Kidney epithelial cell (primary cell): Measurements from ENCODE around the gene PRDM7. TPM values are rescaled to one million over a fixed set of nuclear protein-coding genes. Genes with fewer than 3 reads are reported as not detected.

Source experiments
- DNase-seq: peaks from one replicate; pipeline ENCODE4 v3.0.0-alpha.2; 2010; ENCODE audit warnings: low read depth
- H3K27me3 ChIP-seq: 2 replicates; pipeline ENCODE4 v1.6.0; 2011; ENCODE audit warnings: low read length; ENCODE audit not compliant: control insufficient read depth, insufficient read depth
- H3K36me3 ChIP-seq: 2 replicates; pipeline ENCODE4 v1.5.1; 2011; ENCODE audit warnings: low read length; ENCODE audit not compliant: control insufficient read depth, insufficient read depth
- H3K4me3 ChIP-seq: 2 replicates; pipeline ENCODE4 v1.5.1; 2011; ENCODE audit warnings: low read depth, mild to moderate bottlenecking, control low read depth, low read length
- CTCF ChIP-seq: IDR thresholded peaks from 2 replicates; pipeline ENCODE4 v1.5.1; 2011; ENCODE audit warnings: mild to moderate bottlenecking, moderate library complexity, low read length, control low read depth, inconsistent platforms; ENCODE audit not compliant: insufficient read depth, poor library complexity, severe bottlenecking
- total RNA-seq: library from RNA; depleted of rRNA; stranded (reverse); fragments of >200 nt; gene quantifications from 2 replicates; pipeline ENCODE4 v1.2.3, GENCODE V29; 2015

PRDM7 gene
- total RNA-seq, 1 donor from 2014 or later = not detected

GRCh38 chr16:90034504-90034903, 42.6 kb downstream of the PRDM7 start:
- no peak for TF ChIP-seq CTCF
- Histone ChIP-seq H3K36me3 (peaks cover 5% of the 10 kb centered on the region), H3K4me3 (no peak overlapping the region), H3K27me3 (no peaks in the 10 kb centered on the region)
- DNase-seq = no peak

DNA sequence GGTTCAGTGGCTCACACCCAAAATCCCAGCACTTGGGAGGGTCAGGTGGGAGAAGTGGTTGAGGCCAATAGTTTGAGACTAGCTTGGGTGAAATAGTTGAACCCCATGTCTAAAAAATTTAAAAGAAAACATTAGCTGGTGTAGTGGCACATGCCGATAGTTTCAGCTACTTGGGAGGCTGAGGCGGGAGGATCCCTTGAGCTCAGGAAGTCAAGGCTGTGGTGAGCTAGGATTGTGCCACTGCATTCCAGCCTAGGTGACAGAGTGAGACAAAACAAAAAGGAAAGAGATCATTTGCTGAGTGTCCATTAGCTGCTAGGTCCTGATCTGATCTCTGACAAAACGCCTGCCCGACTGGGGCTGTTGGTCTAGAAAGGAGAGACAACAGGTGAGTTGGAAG, 43.7 kb downstream of the PRDM7 start:
- Histone ChIP-seq H3K4me3 (no peak overlapping the region), H3K27me3 (no peaks in the 10 kb centered on the region), H3K36me3 (peaks cover 3% of the 10 kb centered on the region)
- TF ChIP-seq CTCF = no peak
- no peak for DNase-seq

GRCh38 chr16:90032674-90033331, 44.3 kb downstream of the PRDM7 start:
- no peak for DNase-seq
- TF ChIP-seq CTCF = no peak
- peaks cover 3% of the 10 kb centered on the region for H3K36me3 ChIP-seq
- H3K27me3 ChIP-seq = no peaks in the 10 kb centered on the region
- H3K4me3 ChIP-seq = no peak overlapping the region

DNA sequence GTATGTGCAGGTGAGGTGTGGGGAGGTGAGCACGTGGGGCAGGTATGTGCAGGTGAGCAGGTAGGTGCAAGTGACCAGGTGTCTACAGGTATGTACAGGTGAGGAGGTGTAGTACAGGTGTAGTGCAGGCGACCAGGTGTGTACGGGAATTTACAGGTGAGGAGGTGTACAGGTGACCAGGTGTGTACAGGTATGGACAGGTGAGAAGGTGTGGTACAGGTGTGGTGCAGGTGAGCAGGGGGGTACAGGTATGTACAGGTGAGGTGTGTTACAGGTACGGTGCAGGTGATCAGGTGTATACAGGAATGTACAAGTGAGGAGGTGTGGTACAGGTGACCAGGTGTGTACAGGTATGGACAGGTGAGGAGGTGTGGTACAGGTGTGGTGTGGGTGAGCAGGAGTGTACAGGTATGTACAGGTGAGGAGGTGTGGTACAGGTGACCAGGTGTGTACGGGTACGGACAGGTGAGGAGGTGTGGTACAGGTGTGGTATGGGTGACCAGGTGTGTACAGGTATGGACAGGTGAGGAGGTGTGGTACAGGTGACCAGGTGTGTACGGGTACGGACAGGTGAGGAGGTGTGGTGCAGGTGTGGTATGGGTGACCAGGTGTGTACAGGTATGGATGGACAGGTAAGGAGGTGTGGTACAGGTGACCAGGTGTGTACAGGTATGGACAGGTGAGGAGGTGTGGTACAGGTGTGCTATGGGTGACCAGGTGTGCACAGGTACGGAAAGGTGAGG, 45.0 kb downstream of the PRDM7 start:
- peaks cover 3% of the 10 kb centered on the region for H3K36me3 ChIP-seq
- no peak overlapping the region for H3K4me3 ChIP-seq
- H3K27me3 ChIP-seq = no peaks in the 10 kb centered on the region
- DNase-seq = no peak
- TF ChIP-seq CTCF = no peak

DNA sequence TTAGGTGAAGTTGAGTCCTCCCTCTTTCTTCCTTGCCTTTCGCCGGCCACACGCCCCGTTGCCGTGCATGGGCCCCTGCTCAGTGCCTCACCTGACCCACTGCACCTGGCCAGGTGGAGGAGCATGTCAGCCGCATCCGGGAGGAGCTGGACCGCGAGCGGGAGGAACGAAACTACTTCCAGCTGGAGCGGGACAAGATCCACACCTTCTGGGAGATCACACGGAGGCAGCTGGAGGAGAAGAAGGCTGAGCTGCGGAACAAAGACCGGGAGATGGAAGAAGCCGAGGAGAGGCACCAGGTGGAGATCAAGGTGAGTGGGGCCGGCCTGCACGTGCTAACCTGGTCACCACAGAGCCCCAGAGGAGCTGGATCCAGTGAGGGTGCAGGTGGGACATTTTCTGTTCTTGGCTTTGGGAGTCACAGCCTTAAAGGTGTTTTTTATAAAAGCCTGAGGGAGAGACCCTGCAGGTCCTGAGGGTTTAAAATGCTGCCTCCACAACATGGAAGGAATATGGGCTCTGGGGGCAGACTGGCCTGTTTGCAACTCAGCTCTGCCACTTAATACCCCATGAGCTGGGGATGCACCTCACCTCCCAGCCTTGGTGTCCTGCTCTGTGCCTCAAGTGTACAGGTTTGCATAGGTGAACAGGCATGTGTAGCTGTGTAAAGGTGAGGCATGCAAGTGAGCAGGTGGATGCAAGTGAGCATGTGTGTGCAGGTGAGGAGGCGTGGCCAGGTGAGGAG, 45.8 kb downstream of the PRDM7 start:
- Histone ChIP-seq H3K36me3 (peaks cover 3% of the 10 kb centered on the region), H3K27me3 (no peaks in the 10 kb centered on the region), H3K4me3 (no peak overlapping the region)
- no peak for DNase-seq
- no peak for TF ChIP-seq CTCF
